Mucosa of stomach (tissue), 1 donor: ENCODE data around the gene TMED4.

Experiments
- H3K27me3 ChIP-seq: one replicate; pipeline ENCODE4 v1.7.0; 2013; ENCODE audit warnings: mild to moderate bottlenecking, low read length; ENCODE audit not compliant: control insufficient read depth, insufficient read depth
- H3K36me3 ChIP-seq: one replicate; pipeline ENCODE4 v1.7.0; 2013; ENCODE audit warnings: low read length; ENCODE audit not compliant: control insufficient read depth, insufficient read depth
- H3K4me1 ChIP-seq: one replicate; pipeline ENCODE4 v1.7.0; 2013; ENCODE audit warnings: mild to moderate bottlenecking, low read length; ENCODE audit not compliant: control insufficient read depth, insufficient read depth
- H3K4me3 ChIP-seq: one replicate; pipeline ENCODE4 v1.7.0; 2013; ENCODE audit warnings: low read length
- H3K9ac ChIP-seq: one replicate; pipeline ENCODE4 v1.7.0; 2013; ENCODE audit warnings: mild to moderate bottlenecking, low read length, moderate library complexity
- H3K9me3 ChIP-seq: one replicate; pipeline ENCODE4 v1.7.0; 2013; ENCODE audit warnings: mild to moderate bottlenecking, low read length, moderate library complexity; ENCODE audit not compliant: control insufficient read depth
- donor health status: Pancreatic carcinoma.

TMED4 gene

DNA sequence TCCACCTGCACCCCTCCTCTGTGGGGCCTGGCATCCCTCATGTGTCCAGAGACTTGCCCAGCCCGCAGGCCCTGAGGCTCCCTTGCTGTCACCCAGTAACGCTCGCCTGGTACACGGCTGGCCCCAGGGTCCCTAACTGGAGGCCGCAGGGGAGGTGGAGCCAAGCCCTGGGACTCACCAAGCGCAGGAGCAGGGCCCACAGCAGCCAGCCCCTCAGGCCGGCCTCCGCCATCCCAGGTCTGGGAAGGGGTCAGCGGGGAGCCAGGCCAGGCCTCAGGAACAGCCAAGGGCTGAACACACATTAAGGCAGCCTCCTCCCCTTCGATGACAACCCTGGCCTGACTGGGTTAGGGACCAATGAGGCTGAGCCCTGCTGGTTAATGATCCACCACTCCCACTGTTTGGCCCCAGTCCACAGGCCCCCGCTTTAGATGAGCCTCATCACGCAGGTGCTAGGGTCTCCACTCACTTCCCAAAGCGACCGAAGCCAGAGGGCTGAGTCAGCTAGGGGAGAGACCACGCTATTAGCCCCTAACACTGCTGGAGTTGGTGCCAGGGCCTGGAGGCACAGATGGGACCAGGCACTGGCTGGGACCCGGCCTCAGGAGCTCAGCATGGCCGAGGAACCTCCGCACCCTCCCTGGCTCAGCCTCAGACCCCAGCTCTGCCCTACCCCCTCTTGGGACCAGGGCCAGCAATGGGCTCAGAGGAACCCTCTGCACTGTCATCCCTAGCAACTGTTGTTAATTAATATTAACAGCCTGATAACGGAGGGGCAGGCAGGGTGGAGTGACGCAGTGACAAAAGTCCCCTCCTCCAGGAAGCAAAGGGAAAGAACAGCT, 40.8 kb downstream of the TMED4 start, which contains the start of gene NPC1L1:
Gene NPC1L1 (minus strand): TSS at position 303 of the 842 bp plus-strand sequence. CDS start 71 bp downstream, at position 232.
- H3K9ac ChIP-seq: peak within 1 kb of the TSS; percentile 36

DNA sequence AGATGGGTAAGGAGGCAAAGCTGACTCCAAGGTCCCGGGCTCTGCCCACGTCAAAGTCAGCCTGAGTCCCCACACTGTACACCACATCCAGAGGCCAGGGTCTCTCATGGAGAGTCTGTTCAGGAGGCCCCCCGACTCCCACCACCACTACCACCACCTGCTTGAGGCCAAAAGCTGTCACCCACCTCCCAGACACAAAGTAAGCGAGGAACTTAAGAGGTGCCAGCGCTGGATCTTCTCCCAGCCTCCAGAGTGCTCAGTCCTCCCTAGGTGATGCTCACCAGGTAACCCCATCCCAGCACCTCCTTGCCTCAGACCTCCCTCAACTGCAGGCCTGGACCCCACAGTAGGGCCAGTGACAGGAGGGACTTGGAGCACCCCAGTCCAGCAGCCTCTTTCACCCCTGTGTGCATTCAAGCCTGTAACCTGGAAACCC, 41.4 kb downstream of the TMED4 start:
- no peaks in the 10 kb centered on the region for H3K27me3 ChIP-seq
- peaks cover 38% of the 10 kb centered on the region for H3K4me1 ChIP-seq
- H3K9me3 ChIP-seq: no peaks in the 10 kb centered on the region
- peak overlapping the region; percentile 36 for H3K9ac ChIP-seq
- no peak overlapping the region for H3K4me3 ChIP-seq
- H3K36me3 ChIP-seq: no peaks in the 10 kb centered on the region

More for the DNA sequence above, 40.8 kb downstream of the TMED4 start, which contains the start of gene NPC1L1:
- no peaks in the 10 kb centered on the region for H3K36me3 ChIP-seq
- H3K9me3 ChIP-seq: no peaks in the 10 kb centered on the region
- no peaks in the 10 kb centered on the region for H3K27me3 ChIP-seq
- H3K4me1 ChIP-seq: peaks cover 38% of the 10 kb centered on the region
- peak within 1 kb of the TSS; percentile 21 for H3K4me3 ChIP-seq

DNA sequence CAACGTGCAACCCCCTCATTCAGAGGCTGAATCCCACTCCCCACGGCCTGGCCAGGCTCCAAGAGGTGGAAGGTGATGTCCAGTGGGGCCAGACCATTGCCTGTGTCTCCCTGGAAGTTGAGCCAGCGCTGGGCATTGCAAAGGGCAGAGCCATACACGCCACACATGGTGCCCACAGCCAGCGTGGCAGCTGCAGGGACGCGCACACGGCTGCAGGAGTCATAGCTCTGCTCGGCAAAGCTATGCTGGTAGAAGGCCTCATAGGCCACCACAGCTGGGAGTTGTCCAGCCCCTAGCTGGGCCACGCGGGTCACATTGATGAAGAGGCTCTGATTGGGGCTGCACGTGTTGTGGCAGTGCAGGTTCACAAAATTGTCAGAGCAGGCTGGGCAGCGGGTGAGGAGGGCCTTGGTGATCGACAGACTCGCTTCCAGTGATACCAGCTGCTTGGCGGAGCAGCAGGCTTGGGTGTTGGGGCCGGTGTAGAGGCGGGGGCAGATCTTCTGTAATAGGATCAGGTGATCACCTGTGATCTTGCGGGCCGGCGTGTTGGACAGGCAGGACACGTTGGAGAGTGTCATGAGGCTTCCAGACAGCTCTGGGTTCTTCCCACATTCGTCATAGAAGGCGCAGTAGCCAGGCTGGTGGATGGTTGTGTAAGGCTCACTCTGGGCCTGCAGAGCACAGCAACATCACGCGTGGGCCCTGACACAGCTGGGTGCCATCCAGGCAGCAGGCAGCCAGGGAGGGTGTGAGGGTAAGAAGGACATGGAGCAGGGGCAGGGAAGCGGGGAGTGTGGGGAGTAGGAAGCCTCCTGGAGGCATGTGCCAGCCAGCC, 42.1 kb downstream of the TMED4 start:
- no peak overlapping the region for H3K4me3 ChIP-seq
- no peak overlapping the region for H3K9ac ChIP-seq
- H3K4me1 ChIP-seq: peaks cover 38% of the 10 kb centered on the region
- no peaks in the 10 kb centered on the region for H3K36me3 ChIP-seq
- H3K27me3 ChIP-seq: no peaks in the 10 kb centered on the region
- H3K9me3 ChIP-seq: no peaks in the 10 kb centered on the region

DNA sequence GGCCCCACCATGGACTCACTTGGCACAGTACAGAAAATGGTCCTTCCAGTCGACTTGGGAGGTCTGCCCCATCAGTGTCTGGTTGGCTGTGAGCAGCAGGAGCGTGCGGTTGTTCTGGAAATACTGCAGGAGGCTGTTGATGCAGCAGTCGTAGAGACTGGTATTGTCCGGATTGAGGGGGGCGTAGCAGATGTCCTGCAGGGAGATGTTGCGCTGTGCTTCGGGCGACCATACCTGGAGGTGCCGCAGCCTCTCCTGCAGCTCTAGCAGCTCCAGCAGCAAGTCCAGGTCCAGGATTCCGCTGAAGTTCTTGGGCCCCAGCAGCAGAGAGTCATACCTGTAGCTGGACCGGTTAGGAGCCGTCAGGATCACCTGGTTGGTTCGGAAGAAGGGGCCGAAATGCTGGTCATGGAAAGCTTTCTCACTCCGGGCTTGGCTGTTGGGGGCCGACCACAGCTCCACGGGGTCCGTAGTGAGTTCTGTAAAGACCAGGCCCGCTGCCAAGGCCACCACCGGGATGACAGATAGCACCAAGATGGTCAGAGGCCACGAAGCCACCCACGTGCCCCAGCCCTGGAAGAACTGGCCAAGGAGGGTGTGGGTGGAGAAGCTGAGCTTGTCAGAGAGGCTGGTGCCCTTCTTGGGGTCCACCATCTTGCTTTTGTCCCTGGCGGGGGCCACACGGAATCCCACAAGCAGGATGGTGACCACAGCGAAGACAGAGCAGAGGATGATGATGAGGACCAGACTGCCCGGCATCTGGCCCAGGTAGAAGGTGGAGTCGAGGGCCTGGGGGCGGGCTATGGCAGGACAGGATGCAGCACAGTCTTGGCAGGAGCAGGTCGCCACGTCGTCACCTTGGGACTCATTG, 43.0 kb downstream of the TMED4 start:
- Histone ChIP-seq H3K9ac (no peak overlapping the region), H3K36me3 (no peaks in the 10 kb centered on the region), H3K9me3 (no peaks in the 10 kb centered on the region), H3K4me1 (peaks cover 39% of the 10 kb centered on the region), H3K4me3 (no peak overlapping the region), H3K27me3 (no peaks in the 10 kb centered on the region)

DNA sequence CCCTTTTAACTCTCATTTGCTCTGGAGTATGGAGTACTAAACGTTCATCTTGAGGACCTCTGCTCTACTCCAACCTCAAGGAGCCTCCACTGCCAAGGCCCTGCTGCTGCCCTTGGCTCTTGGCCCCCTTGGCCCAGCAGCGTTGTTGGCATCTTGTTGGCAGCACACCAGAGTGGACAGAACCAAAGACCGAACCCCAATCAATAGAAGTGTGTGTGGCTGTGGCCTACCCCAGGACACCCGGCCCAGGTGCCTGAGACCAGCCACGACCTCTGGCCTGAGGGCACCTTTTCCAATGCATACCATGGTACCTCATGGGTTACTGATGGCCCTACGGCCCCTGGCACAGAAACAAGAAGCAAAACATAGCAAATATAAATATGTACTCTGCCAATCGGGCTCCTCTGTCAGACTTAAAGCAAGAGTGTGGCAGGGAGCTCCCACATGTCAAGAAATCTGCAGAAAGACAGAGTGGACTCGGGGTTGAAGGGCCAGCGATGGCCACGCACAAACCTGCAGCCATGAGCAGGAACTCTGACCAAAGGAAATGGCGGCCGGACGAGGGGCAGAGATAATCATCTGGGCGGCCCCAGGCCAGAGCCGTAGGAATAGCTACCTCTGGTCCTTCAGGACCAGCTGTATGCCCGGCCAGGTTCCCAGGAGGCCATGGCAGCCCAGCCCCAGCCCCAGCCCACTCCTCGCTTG, 43.8 kb downstream of the TMED4 start:
- Histone ChIP-seq H3K4me1 (peaks cover 40% of the 10 kb centered on the region), H3K36me3 (no peaks in the 10 kb centered on the region), H3K9me3 (no peaks in the 10 kb centered on the region), H3K27me3 (no peaks in the 10 kb centered on the region), H3K9ac (no peak overlapping the region), H3K4me3 (no peak overlapping the region)

DNA sequence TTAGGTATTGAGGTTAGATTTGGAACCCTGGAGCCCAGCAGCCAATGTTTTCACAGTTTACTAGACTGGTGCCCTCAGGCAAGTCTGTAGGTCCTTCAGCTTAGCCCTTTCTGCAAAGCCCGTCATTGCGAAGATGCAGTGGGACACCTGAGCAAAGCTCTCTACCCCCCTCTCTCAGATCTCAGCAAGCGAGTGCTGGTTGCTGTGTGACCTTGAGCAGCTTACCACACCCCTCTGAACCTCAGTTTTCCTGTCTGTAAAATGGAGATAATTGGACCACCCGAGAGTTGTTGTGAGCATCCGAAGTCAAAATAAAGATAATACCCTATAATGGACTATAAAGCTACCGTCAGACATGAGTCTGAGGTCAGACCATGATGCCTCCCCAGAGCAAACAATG, 44.6 kb downstream of the TMED4 start:
- Histone ChIP-seq H3K27me3 (no peaks in the 10 kb centered on the region), H3K9me3 (no peaks in the 10 kb centered on the region), H3K4me1 (peaks cover 32% of the 10 kb centered on the region), H3K4me3 (no peak overlapping the region), H3K9ac (no peak overlapping the region), H3K36me3 (no peaks in the 10 kb centered on the region)

DNA sequence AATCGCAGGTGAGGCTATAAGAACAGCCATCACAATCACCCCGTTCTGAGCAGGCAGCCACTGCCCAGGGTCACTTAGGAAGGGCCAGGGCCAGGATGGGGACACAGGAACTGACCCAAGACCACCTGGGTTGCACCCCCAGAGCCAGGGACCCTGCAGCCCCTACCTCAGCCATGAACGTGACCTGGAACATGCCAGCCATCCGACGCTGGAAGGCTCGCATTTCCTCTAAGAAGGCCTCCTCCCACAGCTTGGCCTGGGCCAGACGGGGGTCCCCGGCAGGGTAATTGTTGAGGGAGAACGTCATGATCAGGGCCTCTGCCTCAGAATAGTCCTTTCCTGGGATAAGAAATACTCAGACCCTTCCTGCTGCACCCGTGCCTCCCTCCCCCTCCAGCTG, 45.9 kb downstream of the TMED4 start:
- no peak overlapping the region for H3K9ac ChIP-seq
- H3K4me1 ChIP-seq: peaks cover 19% of the 10 kb centered on the region
- H3K36me3 ChIP-seq: no peaks in the 10 kb centered on the region
- H3K4me3 ChIP-seq: no peak overlapping the region
- no peaks in the 10 kb centered on the region for H3K27me3 ChIP-seq
- no peaks in the 10 kb centered on the region for H3K9me3 ChIP-seq

DNA sequence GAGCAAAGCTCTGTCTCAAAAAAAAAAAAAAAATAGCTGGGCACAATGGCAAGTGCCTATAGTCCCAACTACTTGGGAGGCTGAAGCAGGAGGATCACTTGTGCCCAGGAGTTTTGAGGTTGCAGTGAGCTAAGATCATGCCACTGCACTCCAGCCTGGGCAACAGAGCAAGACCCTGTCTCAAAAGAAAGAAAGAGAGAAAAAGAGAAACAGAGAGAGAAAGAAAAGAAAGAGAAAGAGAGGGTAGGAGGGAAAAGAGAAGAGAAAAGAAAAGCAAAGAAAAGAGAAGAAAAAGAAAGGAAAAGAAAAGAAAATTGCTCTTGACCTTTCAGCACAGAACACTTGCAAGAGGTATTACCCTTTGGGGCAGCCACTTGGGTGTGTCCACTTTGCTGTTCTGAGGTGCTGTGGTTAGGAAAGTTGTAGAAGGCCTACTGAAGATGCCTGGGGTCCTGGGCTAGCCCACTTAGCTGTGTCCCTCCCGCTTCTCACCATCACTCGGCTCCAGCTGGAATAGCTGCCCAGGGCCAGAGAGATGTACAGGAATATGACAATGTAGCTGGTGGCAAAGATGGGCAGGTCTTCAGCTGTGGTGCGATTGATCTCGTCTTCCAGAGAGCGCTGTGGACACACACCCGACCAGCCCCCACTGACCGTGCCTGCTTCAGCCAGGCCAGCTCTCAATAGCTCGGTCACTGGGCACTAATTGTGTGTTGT, 46.5 kb downstream of the TMED4 start:
- Histone ChIP-seq H3K36me3 (no peaks in the 10 kb centered on the region), H3K9me3 (no peaks in the 10 kb centered on the region), H3K9ac (no peak overlapping the region), H3K4me1 (peaks cover 13% of the 10 kb centered on the region), H3K4me3 (no peak overlapping the region), H3K27me3 (no peaks in the 10 kb centered on the region)

DNA sequence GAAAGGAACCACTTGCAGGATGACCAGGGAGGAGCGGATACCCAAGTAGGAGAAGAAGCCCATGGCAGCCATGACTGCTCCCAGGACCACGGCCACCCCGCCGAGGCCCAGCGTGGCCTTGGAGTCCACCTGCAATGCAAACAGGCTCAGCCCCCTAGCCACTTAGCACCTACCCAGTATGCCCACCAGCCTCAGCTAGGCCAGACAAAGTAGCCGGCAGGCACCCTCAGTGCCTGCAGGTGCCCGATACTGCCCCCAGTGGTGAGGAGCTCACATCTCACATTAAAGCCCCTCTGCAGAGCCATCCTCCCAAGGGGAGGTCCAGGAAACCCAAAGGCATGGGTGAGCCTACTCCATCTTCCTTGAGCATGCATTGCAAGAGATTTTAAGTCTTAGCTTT, 47.5 kb downstream of the TMED4 start:
- peaks cover 11% of the 10 kb centered on the region for H3K4me1 ChIP-seq
- H3K27me3 ChIP-seq: no peaks in the 10 kb centered on the region
- H3K9me3 ChIP-seq: no peaks in the 10 kb centered on the region
- H3K36me3 ChIP-seq: no peaks in the 10 kb centered on the region
- H3K9ac ChIP-seq: no peak overlapping the region
- no peak overlapping the region for H3K4me3 ChIP-seq

DNA sequence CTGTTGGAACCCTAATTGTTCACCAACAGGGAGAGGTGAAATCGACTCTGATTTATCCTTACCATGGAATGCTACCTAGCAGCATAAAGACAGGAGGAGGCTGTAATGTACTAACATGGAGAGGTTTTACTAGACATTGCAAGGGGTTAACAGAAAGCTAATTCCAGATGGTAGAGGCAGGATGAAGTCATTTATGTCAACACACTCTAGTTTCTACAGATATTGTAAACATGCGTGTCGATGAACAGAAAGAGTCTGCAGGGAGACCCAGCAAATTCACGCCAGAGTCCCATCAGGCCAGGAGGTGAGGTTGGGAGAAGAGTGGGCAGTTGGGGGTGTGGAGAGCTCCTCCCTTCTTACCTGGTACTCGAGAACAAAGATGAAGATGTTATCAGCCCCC, 47.9 kb downstream of the TMED4 start:
- peaks cover 11% of the 10 kb centered on the region for H3K4me1 ChIP-seq
- no peaks in the 10 kb centered on the region for H3K27me3 ChIP-seq
- H3K9ac ChIP-seq: no peak overlapping the region
- H3K4me3 ChIP-seq: no peak overlapping the region
- no peaks in the 10 kb centered on the region for H3K9me3 ChIP-seq
- H3K36me3 ChIP-seq: no peaks in the 10 kb centered on the region
